HG02610 (cell line): Measurements from ENCODE around the gene GANC.

Experiments
- ATAC-seq: cut with Tn5 transposase; IDR thresholded peaks from one replicate; pipeline ENCODE4 v1.9.1; 2021; ENCODE audit warnings: mild to moderate bottlenecking, moderate library complexity; ENCODE audit not compliant: unreplicated experiment

The GANC gene

DNA sequence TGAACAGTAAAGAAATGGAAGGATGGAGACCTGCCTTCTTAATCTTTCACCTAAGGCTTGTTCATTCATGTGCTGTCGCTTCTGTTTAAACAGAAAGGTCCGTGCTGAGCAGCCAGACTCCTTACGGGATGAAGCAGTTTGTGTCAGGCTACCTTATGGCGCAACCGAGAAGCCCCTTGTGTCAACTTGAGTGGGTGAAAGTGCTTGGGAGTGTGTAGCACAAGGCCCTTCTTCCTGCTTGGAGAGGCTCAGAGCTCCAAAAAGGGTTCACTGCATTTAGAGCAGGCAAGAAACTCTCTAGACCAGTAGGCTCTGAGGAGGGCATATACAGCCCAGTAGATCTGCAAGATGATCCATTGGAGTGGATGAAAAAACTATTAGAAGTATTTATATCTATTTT, 102.3 kb downstream of the GANC start:
- ATAC-seq, result no peak

DNA sequence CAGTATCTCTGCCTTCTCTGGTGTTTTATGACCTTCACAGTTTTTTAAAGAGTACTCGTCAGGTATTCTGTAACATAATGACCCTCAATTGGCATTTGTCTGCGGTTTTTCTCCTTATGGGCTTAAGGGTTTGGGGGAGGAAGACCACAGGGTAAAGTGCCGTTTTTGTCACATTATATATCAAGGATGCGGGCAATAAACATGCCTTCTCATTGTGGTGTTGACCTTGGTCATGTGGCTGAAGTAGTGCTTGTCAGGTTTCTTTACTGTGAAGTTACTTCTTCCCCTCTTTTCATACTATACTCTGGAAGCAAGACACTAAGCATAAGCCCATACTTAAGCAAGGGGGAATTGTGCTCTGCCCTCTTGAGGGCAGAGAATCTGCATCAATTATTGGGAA, 102.9 kb downstream of the GANC start:
- no peak for ATAC-seq

DNA sequence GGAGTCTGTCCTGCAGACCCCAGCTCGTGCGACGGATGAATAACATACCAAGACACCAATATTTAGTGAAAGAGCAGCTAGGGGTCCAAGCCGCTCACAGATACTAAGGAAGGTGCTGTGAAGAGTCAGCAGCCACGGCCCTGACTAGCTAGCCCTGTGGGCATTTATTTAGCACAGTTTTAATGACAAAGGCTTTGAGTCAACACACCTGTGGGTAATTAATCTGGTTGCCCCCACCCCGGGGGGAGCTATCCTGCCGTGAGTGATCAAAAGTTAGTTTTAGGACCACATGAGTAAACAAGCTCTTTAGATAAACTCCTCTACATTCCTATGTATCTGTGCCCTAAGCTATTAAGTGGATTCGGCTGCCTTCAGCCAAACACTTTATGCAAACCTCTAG, 105.0 kb downstream of the GANC start:
- no peak for ATAC-seq

DNA sequence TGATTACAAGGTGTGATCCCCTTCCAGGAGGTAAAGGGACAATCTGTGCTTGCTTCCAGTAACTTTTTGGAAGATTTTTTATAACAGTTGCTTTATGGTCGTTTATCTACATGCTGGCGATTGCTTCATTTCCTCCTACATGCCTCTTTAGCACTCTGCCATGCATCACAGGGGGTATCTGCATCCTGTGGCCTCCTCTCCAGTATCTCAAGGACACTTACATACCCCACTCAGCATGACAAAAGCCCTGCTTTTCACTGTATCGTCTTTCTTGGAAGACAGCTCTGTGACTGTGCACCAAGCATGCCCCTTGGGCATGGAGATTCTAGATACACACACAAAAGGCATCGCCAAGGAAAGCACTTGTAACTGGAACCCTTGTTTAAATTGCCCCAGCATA, 111.6 kb downstream of the GANC start:
- no peak for ATAC-seq

DNA sequence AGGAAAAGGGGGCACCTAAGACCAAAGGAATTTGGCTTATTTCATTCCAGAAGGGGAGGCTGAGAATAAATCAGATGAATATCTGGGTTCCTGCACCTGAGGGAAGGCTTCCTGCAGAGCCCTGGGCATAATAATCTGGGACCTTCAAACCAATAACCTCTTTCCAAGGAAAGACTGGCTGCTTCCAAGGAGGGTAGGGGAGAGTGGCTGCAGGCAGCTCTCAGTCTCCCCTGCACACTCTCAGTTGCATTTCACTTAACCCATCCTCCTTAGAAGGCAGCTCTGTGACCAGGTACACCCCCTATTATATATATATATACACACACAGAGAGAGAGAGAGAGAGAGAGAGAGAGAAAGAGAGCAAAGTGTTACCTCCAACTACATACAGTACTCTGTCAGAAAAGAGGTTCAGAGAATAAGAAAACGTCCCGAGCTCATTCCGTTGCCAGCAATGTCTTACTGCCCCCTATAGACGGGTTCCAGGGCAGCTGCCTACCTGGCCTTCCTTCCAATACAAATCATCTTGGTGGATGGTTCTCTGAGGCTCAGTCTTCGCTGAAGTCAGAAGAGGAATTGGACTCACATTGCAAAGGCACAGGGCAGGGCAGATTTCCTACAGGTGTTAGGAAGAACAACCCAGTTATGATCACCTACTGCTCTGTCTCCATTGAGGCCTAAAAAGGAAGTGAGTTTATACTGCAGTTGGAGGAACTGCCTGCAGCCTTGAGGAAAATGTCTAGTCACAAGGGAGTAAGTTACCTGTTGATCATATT, 112.4 kb downstream of the GANC start:
- no peak for ATAC-seq

DNA sequence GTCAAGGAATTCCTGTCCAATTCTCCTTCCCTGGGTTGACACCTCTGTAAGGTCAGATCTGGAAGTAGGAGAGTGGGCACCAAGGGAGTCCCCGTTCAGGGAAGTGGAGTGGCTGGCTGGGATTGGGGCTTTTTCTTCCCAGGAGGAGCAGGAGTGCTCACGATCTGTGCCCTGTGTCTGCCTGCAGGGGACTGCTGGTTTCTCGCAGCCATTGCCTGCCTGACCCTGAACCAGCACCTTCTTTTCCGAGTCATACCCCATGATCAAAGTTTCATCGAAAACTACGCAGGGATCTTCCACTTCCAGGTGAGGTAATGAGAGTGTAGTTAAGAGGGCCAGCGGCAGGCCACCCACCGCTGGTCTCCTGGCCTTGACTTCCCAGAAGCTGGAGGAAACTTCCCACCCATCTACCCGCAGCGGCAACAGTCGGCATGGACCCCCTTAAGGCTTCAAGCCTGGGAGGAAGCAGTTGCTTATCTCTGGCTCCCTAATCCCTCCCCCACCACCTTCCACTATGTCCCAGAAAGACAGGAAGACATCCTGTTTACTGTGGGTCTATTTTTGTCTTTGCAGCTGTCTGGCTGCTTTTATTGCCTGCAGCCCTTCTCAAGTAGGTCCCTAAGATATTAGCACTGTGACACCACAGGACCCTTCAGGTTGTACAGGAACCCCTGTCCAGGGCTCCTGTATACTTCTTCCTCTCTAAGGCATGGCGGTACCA, 113.1 kb downstream of the GANC start:
- no peak for ATAC-seq

DNA sequence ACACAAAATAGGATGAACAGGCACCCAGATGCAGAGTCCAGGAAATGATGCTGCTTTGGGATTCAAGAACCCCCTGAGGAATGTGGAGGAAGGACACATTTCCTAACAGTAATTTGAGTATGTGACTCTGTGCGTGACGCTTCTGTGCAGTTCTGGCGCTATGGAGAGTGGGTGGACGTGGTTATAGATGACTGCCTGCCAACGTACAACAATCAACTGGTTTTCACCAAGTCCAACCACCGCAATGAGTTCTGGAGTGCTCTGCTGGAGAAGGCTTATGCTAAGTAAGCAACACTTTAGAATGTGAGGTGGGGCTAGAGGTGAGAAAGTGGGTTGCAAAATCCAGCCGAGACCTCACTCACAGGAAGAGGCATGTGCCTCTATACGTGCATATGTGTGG, 114.6 kb downstream of the GANC start:
- ATAC-seq, result no peak

DNA sequence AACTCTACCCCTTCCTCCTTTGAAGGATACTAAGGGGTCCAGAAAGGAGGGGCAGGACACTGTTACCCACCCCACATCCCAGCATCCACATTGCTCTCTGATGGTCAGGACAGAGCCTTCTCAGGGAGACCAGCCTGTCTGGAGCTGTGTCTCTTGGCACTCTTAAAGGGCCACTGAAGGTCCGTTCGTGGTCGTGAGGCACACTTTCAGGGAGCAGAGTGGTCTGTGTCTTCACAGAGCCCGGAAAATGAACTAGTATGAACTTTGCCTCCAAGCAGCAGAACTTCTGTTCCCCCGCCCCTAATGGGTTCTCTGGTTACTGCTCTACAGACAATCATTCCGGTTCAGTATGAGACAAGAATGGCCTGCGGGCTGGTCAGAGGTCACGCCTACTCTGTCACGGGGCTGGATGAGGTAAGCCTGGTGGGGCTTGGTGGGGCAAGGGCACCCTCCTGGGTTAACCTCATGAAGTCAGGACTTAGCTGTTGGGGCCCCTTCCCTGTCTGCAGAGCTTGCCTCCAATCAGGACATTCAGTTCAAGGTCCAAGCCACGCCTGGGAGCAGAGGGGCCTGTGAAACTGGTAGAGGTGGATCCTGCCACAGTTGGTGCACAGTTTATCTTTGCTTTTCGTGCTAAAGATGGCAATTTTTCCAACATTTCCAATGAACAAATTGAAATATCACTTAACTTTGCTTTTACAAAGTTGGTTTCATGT, 119.5 kb downstream of the GANC start:
- ATAC-seq, result no peak

DNA sequence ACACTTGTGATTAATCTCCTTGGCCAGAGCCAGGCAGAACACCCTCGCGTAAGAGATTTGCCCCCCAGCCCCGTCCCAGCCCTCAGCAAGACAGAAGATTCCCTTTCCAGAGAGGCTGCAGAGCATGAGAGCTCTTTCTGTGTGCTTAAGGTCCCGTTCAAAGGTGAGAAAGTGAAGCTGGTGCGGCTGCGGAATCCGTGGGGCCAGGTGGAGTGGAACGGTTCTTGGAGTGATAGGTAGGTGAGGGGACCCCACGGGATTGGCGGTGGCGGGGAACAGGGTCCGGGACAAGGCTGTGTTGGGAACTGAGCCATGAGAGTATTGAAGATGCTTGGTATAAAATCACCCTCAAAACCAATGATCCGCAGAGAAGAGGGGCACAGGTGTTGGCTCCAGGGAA, 121.1 kb downstream of the GANC start:
- no peak for ATAC-seq

DNA sequence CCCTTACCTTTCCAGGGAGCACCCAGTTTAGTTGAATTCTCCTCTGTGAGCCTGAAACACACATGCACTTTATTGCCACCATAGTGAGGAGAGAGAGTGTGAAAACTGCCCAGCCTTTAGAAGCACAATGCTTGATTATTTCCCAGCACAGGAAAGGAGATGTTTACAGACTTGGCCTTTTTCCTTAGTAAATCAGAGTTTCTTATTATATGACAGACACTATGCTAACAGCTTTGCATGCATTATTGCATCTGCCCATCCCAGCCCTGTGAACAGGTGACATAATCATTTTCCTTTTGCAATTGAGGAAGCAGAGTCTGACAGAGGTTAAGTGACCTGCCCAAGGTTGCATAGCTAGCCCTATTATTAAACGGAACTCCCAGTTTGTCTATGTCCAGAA, 122.8 kb downstream of the GANC start:
- ATAC-seq, result no peak

DNA sequence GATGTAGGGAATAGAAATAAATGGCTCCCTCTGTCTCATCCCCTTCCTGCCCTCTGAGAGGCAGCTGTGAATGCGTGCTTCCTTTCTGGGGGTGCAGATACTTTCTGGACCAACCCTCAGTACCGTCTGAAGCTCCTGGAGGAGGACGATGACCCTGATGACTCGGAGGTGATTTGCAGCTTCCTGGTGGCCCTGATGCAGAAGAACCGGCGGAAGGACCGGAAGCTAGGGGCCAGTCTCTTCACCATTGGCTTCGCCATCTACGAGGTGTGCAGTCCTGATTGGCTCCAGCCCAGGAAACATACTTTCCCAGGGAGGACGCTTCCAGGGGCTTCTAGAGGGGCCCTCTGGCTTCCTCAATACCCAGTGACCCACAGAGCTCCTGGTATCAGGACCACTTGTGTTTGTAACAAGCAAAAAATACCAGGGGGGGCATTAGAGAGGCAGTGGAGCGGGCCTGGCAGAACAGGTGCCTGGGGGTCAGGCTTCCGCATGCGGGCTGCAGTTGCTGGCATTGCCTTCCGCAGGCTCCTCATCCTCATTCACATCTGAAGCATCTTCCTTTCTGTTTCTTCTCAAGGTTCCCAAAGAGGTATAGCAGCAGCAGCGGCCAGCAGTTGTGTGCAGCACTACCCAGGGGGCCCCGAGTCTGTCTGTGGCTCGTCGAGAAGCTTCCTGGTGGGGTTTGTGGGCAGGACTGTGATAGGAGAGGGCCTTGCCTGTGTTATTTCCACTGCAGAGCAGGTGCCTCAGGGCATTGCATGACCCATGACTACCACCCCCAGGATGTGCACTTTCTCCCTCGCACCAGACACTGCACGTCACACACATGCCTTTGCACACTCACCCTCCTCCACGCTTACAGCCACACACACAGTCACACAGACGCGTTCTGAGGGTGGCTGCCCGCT, 128.8 kb downstream of the GANC start:
- no peak for ATAC-seq

DNA sequence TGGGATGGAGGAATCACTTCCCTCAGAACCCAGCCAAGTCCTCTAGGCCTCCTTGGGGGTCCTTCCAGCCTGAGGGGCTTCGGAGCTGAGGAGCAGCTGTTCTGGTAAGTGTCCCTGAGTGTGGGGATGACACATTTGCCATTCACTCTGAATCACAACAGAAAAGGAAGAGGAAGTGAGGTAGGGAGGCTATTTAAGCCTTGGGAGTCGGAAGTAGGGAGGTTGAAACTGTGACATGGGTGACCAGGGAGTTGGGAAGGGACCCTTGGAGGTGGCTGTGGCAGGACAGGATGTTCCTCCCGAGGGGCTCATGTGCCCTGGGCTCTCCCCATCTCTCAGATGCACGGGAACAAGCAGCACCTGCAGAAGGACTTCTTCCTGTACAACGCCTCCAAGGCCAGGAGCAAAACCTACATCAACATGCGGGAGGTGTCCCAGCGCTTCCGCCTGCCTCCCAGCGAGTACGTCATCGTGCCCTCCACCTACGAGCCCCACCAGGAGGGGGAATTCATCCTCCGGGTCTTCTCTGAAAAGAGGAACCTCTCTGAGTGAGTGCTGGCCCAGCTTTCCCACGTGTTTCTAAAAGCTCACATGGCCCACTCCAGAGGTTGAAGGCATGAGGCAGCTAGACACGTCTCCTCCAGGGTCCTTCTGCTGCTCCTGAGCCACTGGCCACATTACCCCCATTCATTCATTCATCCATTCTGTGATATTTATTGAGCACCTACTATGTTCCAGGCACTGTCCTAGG, 129.6 kb downstream of the GANC start:
- no peak for ATAC-seq

DNA sequence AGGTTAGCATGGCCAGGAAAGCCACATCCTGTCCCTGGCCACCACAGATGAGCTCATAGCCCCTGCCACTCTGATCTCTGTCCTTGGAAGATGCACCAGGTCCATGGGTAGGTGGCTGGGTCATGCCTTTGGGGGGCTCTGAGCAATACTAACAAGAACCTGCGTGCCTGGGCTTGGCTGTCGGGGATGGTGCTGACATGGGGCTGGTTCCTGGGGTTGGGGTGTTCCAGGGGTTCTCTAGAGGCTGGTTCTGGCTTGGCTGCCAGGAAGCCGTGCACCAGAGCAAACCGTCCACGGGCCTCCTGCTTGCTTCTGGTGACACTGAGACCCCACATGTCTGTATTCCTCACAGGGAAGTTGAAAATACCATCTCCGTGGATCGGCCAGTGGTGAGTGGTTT, 130.4 kb downstream of the GANC start:
- ATAC-seq, result no peak

DNA sequence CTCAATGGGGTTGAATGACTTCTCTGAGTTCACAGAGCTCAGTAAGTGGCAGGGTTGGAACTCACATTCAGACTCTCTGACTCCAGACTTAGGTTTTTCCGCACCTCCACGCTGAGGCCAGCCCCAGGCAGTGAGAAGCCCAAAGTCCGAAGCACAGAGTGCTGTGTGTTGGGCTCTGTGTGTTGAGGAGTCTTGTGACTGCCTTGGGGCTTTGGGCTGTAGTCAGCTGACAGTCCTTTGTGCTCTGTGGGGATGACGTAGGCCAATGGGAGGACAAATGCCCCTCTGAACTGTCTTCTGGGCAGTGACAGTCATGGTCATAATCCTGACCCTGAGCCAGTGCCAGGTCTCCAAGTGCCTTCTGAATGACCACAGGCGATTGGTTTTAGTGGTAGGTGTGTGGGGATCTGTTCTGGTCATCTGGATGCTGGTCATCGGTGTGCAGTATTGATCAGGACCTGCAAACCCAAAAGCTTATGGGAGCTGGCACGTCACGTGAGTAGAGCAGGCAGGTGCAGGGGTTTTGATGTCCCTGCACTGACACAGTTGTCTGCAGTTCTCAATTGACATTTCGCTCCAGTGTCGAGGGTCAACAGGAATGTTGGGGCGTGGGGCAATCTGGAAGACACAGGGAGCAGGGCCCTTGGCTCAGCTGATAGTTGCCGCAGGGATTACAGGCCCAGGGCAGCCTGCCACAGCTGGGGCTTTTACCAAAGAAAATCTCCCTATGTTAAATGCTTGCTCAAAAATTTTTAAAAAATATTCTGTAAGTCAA, 131.6 kb downstream of the GANC start:
- ATAC-seq, result no peak

DNA sequence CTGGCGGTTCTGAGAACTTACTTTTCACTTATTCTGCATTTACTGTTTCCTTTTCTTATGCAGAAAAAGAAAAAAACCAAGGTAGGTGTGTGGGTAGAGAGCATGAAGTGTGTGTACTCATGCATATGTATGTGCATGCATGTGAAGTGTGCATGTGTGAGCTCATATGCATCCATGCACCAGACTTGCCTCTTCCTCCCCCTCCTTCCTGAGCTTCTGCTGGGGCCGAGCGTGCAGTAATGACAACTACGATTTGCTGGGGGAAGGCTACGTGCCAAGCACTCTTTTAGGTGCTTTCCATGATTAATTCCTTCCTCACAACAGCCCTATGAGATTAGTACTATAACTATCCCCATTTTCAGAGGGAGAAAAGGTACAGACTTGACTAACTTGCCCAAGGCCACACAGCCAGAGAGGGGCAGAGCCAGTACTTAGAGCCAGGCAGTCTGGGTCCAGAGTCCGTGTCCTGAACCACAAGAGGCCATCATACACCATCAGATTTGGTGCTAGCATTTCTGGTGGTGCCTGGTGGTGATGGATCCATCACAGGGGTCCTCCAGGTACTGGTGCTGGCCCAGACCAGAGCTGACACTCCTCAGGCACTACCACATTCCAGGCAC, 133.0 kb downstream of the GANC start:
- no peak for ATAC-seq
